Mesodermal cell (in vitro differentiated cells): ENCODE measurements around the gene TERB2.
A peak's percentile ranks its signal among the peaks of the same experiment; 100 is the strongest.
"Not testable (repeated sequence)": the region's sequence is repeated elsewhere in the genome, so short reads cannot be mapped to it uniquely, and the experiment has no call there.

Experiments used
- H3K27ac ChIP-seq: 2 replicates; pipeline ENCODE4 v1.7.0; 2013; ENCODE audit warnings: mild to moderate bottlenecking, low read depth, low read length, moderate library complexity; ENCODE audit not compliant: severe bottlenecking
- H3K36me3 ChIP-seq: 2 replicates; pipeline ENCODE4 v1.7.1; 2013; ENCODE audit warnings: mild to moderate bottlenecking, low read length, moderate library complexity; ENCODE audit not compliant: control insufficient read depth, insufficient read depth
- H3K4me1 ChIP-seq: one replicate; pipeline ENCODE4 v1.7.1; 2013; ENCODE audit warnings: mild to moderate bottlenecking, low read length; ENCODE audit not compliant: insufficient read depth, control insufficient read depth, poor library complexity, severe bottlenecking
- H3K4me3 ChIP-seq: 2 replicates; pipeline ENCODE4 v1.7.0; 2013; ENCODE audit warnings: low read length, control low read depth, mild to moderate bottlenecking; ENCODE audit not compliant: insufficient read depth, poor library complexity, severe bottlenecking; ENCODE audit errors: extremely low read depth
- H3K9me3 ChIP-seq: 2 replicates; pipeline ENCODE4 v1.7.1; 2013; ENCODE audit warnings: mild to moderate bottlenecking, low read length, moderate library complexity; ENCODE audit not compliant: control insufficient read depth
- WGBS, 2 experiments: methylation state at CpG; one replicate each; pipeline ENCODE4 v1.1.5; 2013; ENCODE audit warnings: missing lambda C conversion rate in 2 of 2; ENCODE audit not compliant: insufficient coverage in 2 of 2; 5-methylcytosine and 5-hydroxymethylcytosine counted together

Gene TERB2

DNA sequence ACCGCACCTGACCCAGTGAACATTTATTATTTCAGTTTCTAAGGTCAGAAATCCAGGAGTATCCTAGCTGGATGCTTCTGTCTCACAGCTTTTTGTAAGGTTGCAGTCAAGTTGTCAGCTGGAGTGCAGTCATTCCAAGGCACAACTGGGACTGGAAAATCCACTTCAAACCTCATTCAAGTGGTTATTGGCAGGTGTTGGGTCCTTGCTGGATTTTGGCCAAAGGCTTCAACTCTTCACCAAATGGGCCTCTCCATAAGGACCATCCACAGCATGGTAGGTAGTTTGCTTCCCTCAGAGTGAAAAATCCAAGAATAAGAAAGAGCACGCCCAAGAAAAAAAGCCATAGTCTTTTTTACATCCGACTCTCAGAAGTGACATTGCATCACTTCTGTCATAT, 19.7 kb downstream of the TERB2 start:
- not testable (repeated sequence) for H3K27ac ChIP-seq, H3K4me3 ChIP-seq, H3K9me3 ChIP-seq, H3K36me3 ChIP-seq, H3K4me1 ChIP-seq
- 89 to 100% methylated on average over 2 to 3 of the region's 3 CpGs for WGBS, 2 experiments

DNA sequence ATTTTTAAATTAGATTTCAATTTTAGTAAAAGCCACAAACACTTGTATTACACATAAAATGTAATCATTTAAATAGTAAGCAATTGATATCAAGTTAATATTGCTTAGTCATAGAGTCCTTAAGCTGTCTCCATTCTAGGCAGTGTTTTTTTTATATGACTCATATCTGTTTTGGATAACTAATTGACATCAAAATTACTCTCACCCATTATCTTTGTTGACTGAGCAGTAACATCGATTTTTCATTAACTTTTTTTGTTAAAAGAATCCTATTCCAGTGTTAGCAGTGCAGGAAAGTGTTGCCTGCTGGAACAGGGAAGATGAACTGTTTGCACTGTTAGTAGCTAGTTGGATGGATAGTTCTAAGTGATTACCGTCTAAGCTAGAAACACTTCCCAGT, 21.3 kb downstream of the TERB2 start:
- H3K4me1 ChIP-seq, H3K27ac ChIP-seq, H3K36me3 ChIP-seq, H3K9me3 ChIP-seq, H3K4me3 ChIP-seq: not testable (repeated sequence)
- 71% methylated on average over 1 of the region's 2 CpGs; no CpG with 5 or more reads in 1 of the 2 experiments for WGBS, 2 experiments

DNA sequence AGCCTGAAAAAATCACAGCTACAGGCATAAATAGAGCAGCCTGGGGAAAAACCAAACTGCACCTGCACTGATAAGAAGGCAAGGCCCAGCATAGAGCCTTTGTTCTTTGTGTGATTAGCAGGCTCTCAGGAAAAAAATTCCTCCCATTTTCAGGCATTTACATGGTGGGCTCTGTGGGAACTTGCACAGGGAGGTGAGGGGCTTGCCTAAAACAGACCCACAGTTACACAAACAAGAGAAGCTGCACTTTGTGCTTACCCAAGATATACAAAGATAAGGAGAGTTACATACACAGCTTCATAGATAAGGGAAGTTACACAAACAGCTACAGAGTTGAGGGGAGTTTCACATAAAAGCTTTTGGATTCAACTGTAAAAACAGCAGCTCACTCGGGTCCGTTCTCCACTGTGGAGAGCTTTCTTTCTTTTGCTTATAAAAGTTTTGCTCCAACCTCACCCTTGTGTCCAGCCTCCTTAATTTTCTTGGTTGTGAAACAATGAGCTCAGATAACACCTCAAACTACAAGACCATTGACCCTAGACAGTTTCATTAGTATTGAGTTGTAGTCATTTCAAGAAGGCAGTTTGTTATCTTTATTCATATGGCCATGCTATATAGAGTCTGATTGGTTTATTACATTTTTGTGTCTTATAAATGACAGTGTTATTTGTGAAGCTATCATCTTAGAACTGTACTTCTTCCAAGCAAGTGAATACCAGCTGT, 23.3 kb downstream of the TERB2 start:
- not testable (repeated sequence) for H3K4me1 ChIP-seq, H3K36me3 ChIP-seq, H3K9me3 ChIP-seq, H3K4me3 ChIP-seq
- 100% methylated on average over 2 of the region's 2 CpGs for whole genome bisulfite sequencing, 2 experiments
- peak overlapping the region; percentile 62 for H3K27ac ChIP-seq

DNA sequence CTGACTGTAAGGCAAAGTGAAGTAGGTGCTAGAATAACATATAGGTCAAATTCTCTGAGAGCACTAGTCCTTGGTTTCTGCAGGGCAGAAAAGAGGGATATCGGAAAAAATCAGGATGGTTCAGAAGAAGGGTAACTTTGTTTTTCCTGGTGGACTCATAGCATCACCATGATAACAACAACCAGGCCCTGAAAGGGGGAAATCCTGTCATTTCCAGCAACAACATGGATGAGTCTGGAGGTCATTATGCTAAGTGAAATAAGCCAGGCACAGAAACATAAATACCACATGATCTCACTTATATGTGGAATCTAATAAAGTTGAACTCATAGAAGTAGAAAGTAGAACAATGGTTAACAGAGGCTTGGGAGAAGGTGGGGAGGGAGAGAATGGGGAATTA, 27.7 kb downstream of the TERB2 start:
- H3K9me3 ChIP-seq, H3K36me3 ChIP-seq, H3K4me1 ChIP-seq, H3K4me3 ChIP-seq: not testable (repeated sequence)
- WGBS, 2 experiments: no CpG with 5 or more reads among the region's 1 CpG
- H3K27ac ChIP-seq: peak overlapping the region; percentile 46

DNA sequence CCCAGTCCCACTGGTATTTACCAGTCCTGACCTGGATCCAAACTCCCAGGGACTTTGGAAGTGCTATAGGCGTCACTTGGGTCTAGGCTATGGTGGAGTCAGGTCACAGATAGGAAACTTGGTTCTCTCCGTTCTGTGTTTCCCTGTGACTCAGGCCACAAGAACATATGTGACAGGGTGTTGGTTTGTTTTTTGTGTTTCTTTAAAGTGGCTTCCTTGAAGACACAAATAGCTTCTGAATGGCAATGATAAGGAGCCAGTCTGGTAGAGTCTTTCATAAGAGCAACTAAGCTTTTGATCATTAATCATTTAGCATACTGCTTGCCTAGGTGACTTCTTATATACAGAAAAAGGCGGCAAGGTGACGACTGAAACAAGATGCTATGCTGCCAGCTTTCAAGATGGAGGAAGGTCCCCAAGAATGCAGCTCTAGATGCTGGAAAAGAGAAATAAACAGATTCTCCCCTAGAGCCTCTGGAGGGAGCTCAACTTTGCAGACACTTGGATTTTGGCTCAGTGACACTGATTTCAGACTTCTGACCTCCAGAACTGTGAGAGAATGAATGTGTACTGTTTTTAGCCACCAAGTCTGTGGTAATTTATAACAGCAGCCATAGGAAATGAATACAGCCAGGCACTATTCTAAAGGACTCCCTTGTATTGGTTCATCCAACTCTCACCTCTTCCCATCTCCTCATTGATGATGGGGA, 30.0 kb downstream of the TERB2 start:
- not testable (repeated sequence) for H3K36me3 ChIP-seq, H3K4me3 ChIP-seq, H3K27ac ChIP-seq, H3K4me1 ChIP-seq, H3K9me3 ChIP-seq
- WGBS, 2 experiments: 83 to 93% methylated on average over 1 to 4 of the region's 4 CpGs

DNA sequence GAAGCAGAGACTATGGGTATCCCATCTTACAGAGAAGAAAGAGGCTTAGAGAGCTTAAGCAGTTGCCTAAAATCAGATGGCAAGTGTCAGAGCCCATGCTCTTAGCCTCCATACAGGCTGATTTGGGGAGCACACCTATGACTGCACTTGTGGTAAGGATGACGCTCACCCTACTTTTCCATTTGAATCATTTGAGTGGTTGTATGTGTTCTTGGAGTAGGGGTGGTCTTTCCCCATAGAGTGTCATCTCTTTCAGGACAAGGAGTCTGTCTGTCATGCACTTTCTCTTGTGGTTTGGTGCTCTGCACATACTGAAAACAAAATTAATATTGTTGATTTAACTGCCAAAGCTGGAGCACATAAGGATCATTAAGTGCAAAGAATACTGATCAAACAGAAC, 31.2 kb downstream of the TERB2 start:
- not testable (repeated sequence) for H3K4me3 ChIP-seq, H3K27ac ChIP-seq, H3K4me1 ChIP-seq, H3K9me3 ChIP-seq, H3K36me3 ChIP-seq
- no CpG with 5 or more reads among the region's 1 CpG for WGBS, 2 experiments

DNA sequence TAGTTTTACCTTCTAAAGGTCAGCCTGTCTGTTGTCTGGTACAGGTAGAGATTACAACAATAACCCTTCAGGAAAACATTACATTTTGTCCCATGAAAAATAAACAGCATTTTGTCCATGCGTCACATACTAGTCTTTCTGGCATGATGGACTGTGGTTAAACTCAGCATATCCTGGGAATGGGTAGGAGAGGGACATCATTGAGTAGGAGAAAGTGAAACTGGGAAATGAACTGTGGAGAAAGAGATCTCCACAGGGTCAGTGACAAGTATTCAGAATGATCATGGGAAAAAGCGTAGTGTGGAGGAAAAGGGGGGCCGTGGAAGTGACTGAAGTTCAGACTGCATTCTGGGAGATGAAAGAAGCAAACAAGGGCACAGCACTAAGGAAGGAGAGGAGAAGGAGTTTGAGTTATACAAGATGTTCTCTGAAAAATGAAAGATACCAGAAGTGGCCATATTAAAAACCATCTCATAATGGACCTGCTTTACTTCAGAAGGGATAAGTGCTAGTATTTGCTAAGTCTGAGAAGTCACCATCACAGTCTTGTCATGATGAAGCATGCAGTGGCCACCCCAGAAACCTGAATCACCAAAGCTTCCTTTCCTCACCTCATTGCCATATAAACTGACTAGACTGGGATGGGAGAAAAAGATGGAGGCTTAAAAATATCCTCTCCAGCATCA, 31.8 kb downstream of the TERB2 start:
- no CpG with 5 or more reads among the region's 3 CpGs for WGBS, 2 experiments

DNA sequence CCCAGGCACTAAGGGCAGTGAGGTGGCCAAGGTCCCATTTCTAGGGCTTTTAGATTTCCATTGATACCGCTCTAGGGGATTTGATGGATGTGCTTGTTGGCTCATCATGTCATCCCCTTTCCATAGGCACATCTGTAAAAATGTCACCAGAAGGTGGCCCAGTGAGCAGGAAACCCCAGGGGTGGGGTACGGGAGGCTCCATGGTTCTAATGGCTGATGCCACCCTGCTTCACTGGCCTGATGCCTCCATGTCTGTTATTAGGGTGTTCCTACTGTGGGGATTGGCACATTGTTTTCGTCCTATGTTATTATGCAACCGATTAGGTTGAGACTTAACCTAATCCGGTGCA, 32.4 kb downstream of the TERB2 start:
- H3K36me3 ChIP-seq, H3K4me3 ChIP-seq, H3K9me3 ChIP-seq, H3K4me1 ChIP-seq, H3K27ac ChIP-seq: not testable (repeated sequence)
- 86% methylated on average over 2 of the region's 5 CpGs; no CpG with 5 or more reads in 1 of the 2 experiments for WGBS, 2 experiments

More for the DNA sequence above, 31.8 kb downstream of the TERB2 start:
- H3K27ac ChIP-seq, H3K36me3 ChIP-seq, H3K4me3 ChIP-seq, H3K4me1 ChIP-seq, H3K9me3 ChIP-seq: not testable (repeated sequence)

DNA sequence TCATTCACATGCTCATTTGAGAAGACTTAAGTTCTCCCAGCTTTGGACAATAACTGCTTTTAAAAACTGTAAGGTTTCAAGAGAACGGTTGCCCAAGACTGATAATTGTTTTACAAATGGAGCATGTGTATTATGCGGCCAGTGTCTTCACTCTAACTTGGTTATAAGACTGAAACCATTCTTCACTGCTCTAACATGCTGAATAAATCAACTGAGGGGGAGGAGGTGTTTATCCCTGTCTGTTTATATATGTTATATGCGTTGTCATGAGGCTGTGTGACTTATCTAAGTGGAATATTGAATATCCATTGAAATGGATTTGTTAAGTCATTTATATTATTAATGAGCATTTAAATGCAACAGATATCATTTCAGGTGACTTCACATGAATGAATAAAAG, 41.1 kb downstream of the TERB2 start:
- H3K9me3 ChIP-seq, H3K27ac ChIP-seq, H3K4me3 ChIP-seq, H3K4me1 ChIP-seq, H3K36me3 ChIP-seq: not testable (repeated sequence)
- no CpG with 5 or more reads among the region's 3 CpGs for WGBS, 2 experiments

DNA sequence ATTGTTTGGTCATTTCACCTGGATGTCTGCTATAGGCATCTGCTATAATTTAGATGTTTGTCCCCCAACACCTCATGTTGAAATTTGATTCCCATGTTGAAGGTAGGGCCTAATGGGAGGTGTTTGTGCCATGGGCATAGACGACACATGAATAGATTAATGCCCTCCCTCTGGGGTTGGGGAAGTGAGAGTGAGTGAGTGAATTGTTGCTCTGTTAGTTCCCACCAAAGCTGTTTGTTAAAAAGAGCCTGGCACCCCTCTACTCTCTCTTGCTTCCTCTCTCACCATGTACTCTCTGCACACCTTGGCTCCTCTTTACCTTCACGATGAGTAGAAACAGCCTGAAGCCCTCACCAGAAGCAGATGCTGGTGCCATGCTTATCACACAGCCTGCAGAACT, 42.6 kb downstream of the TERB2 start:
- WGBS, 2 experiments: 85% methylated on average over 1 of the region's 2 CpGs; no CpG with 5 or more reads in 1 of the 2 experiments
- Histone ChIP-seq H3K4me1 (no peaks in the 10 kb centered on the region), H3K9me3 (no peaks in the 10 kb centered on the region), H3K27ac (no peak overlapping the region), H3K4me3 (no peak overlapping the region), H3K36me3 (no peaks in the 10 kb centered on the region)

DNA sequence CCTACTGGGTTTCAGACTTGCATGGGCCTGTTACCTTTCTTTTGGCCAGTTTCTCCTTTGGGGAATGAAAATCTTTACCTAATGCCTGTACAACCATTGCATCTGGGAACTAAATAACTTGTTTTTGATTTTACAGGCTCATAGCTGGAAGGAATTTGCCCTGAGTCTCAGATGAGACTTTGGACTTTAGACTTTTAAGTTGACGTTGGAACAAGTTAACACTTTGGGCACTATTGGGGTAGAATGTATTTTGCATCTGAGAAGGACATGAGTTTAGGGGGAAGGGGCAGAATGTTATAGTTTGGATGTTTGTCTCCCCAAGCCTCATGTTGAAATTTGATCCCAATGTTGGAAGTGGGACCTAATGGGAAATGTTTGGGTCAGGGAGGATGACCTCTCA, 44.7 kb downstream of the TERB2 start:
- H3K9me3 ChIP-seq: not testable (repeated sequence)

More for the DNA sequence above, 44.7 kb downstream of the TERB2 start:
- not testable (repeated sequence) for H3K4me1 ChIP-seq, H3K4me3 ChIP-seq, H3K36me3 ChIP-seq, H3K27ac ChIP-seq
- 82 to 100% methylated on average over 1 of the region's 1 CpG for WGBS, 2 experiments
